Ovary (tissue), 3 donors: ENCODE measurements around the gene BCL6B.

ENCODE experiments used
- EP300 ChIP-seq: sonication (generic); formaldehyde crosslinking; IDR thresholded peaks from one replicate; pipeline ENCODE4 v1.6.1; 2017; ENCODE audit warnings: antibody characterized with exemption
- POLR2A ChIP-seq: fragments of 450-650 bp; IDR thresholded peaks from one replicate; pipeline ENCODE4 v1.6.1; 2017; ENCODE audit warnings: antibody characterized with exemption, mild to moderate bottlenecking, moderate library complexity
- TF ChIP-seq, protein P1 (sequence below), 3 donors: fragments of 450-650 bp in 2 of 3; fragments of 200-600 bp in 1 of 3; IDR thresholded peaks; one replicate each; pipeline versions ENCODE4 v1.5.1 to v1.8.0; 2016 to 2022; ENCODE audit warnings: antibody characterized with exemption in 3 of 3, mild to moderate bottlenecking in 1 of 3
- donor health status: DM: no; HTN: no; CAD: no.

DNA sequence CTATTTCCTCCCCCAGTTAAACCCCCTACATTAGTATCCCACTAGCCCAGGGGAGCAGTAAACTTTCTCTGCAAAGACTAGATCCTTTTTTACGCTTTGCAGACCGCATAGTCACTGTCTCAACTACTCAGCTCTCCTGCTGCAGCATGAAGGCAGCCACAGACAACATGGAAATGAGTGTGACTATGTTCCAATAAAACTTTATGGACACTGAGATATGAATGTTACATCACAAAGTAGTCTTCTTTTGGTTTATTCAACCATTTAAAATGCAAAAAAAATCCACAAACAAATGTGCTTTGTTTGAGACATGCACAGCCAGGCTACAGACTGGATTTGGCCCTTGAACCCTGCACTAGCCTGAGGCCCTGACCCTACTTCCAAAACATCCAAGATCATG is 12.3 kb upstream of the BCL6B start:
- TF ChIP-seq, protein P1, sequence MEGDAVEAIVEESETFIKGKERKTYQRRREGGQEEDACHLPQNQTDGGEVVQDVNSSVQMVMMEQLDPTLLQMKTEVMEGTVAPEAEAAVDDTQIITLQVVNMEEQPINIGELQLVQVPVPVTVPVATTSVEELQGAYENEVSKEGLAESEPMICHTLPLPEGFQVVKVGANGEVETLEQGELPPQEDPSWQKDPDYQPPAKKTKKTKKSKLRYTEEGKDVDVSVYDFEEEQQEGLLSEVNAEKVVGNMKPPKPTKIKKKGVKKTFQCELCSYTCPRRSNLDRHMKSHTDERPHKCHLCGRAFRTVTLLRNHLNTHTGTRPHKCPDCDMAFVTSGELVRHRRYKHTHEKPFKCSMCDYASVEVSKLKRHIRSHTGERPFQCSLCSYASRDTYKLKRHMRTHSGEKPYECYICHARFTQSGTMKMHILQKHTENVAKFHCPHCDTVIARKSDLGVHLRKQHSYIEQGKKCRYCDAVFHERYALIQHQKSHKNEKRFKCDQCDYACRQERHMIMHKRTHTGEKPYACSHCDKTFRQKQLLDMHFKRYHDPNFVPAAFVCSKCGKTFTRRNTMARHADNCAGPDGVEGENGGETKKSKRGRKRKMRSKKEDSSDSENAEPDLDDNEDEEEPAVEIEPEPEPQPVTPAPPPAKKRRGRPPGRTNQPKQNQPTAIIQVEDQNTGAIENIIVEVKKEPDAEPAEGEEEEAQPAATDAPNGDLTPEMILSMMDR (IDR thresholded peaks at IDR 0.05), result no peak
- TF ChIP-seq POLR2A (no peak), EP300 (no peak)
